AML-193 (cell line): ENCODE results near the gene F2RL1.
"Not testable (repeated sequence)": the region's sequence is repeated elsewhere in the genome, so short reads cannot be mapped to it uniquely, and the experiment has no call there.

ENCODE experiments used
- DNase-seq, 2 experiments: peaks; one replicate each; lab custom pipeline; 2025; lab: John Stamatoyannopoulos, UW

The F2RL1 gene

GRCh38 chr5:76850543-76851145, 31.8 kb downstream of the F2RL1 start:
- no peak for DNase-seq

- DNase-seq, result peak; percentile 40 to 50
Observed at GRCh38 chr5:76851728-76852369, 33.0 kb downstream of the F2RL1 start.

GRCh38 chr5:76852772-76853171, 33.9 kb downstream of the F2RL1 start:
- DNase-seq, result no peak

GRCh38 chr5:76853741-76854140, 34.9 kb downstream of the F2RL1 start:
- DNase-seq, result not testable (repeated sequence)

GRCh38 chr5:76854644-76855043, 35.8 kb downstream of the F2RL1 start:
- DNase-seq, result no peak

GRCh38 chr5:76855501-76855900, 36.7 kb downstream of the F2RL1 start:
- not testable (repeated sequence) for DNase-seq

GRCh38 chr5:76855961-76856360, 37.1 kb downstream of the F2RL1 start:
- DNase-seq, result peak; percentile 95 to 96

GRCh38 chr5:76856800-76857199, 38.0 kb downstream of the F2RL1 start:
- peak; percentile 32 to 48 for DNase-seq

- peak; percentile 18 to 19 for DNase-seq
Observed at GRCh38 chr5:76859591-76860247, 40.9 kb downstream of the F2RL1 start.

- no peak for DNase-seq
Observed at GRCh38 chr5:76861612-76862011, 42.8 kb downstream of the F2RL1 start.

GRCh38 chr5:76863001-76863400, 44.2 kb downstream of the F2RL1 start:
- DNase-seq, result no peak

- DNase-seq, result no peak
Observed at GRCh38 chr5:76866503-76866902, 47.7 kb downstream of the F2RL1 start.

- DNase-seq, result no peak
Observed at GRCh38 chr5:76867038-76867437, 48.2 kb downstream of the F2RL1 start.

- DNase-seq, result peak; percentile 66 to 71
Observed at GRCh38 chr5:76867827-76868693, 49.2 kb downstream of the F2RL1 start.

- DNase-seq, result no peak
Observed at GRCh38 chr5:76870046-76870445, 51.2 kb downstream of the F2RL1 start.

GRCh38 chr5:76874088-76874581, 55.3 kb downstream of the F2RL1 start:
- peak; percentile 3 to 18 for DNase-seq
